ENCODE data around the gene BRK1.
"Not testable (repeated sequence)": the region's sequence is repeated elsewhere in the genome, so short reads cannot be mapped to it uniquely, and the experiment has no call there.

DNA sequence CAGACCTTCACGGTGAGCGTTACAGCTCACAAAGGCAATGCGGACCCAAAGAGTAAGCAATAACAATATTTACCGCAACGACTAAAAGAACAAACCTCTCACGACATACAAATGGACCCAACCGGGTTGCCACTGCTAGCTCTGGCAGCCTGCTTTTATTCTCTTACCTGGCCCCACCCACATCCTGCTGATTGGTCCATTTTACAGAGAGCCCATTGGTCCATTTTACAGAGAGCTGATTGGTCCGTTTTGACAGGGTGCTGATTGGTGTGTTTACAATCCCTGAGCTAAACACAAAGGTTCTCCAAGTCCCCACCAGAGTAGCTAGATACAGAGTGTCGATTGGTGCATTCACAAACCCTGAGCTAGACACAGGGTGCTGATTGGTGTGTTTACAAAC is 20.4 kb downstream of the BRK1 start:
- TF ChIP-seq POLR2AphosphoS5 (IDR thresholded peaks at IDR 0.05), result not testable (repeated sequence)
- TF ChIP-seq, protein P1, sequence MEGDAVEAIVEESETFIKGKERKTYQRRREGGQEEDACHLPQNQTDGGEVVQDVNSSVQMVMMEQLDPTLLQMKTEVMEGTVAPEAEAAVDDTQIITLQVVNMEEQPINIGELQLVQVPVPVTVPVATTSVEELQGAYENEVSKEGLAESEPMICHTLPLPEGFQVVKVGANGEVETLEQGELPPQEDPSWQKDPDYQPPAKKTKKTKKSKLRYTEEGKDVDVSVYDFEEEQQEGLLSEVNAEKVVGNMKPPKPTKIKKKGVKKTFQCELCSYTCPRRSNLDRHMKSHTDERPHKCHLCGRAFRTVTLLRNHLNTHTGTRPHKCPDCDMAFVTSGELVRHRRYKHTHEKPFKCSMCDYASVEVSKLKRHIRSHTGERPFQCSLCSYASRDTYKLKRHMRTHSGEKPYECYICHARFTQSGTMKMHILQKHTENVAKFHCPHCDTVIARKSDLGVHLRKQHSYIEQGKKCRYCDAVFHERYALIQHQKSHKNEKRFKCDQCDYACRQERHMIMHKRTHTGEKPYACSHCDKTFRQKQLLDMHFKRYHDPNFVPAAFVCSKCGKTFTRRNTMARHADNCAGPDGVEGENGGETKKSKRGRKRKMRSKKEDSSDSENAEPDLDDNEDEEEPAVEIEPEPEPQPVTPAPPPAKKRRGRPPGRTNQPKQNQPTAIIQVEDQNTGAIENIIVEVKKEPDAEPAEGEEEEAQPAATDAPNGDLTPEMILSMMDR (IDR thresholded peaks at IDR 0.05), result not testable (repeated sequence)

Data from sigmoid colon (tissue), 4 donors.